HG03097 (cell line): ENCODE results near the gene TMEM120B.
A peak's percentile ranks its signal among the peaks of the same experiment; 100 is the strongest.

ENCODE experiments used
- ATAC-seq: cut with Tn5 transposase; IDR thresholded peaks from one replicate; pipeline ENCODE4 v1.9.1; 2021; ENCODE audit not compliant: unreplicated experiment, low FRiP score

The TMEM120B gene

GRCh38 chr12:121800694-121801594 is 88.4 kb downstream of the TMEM120B start:
- no peak for ATAC-seq

DNA sequence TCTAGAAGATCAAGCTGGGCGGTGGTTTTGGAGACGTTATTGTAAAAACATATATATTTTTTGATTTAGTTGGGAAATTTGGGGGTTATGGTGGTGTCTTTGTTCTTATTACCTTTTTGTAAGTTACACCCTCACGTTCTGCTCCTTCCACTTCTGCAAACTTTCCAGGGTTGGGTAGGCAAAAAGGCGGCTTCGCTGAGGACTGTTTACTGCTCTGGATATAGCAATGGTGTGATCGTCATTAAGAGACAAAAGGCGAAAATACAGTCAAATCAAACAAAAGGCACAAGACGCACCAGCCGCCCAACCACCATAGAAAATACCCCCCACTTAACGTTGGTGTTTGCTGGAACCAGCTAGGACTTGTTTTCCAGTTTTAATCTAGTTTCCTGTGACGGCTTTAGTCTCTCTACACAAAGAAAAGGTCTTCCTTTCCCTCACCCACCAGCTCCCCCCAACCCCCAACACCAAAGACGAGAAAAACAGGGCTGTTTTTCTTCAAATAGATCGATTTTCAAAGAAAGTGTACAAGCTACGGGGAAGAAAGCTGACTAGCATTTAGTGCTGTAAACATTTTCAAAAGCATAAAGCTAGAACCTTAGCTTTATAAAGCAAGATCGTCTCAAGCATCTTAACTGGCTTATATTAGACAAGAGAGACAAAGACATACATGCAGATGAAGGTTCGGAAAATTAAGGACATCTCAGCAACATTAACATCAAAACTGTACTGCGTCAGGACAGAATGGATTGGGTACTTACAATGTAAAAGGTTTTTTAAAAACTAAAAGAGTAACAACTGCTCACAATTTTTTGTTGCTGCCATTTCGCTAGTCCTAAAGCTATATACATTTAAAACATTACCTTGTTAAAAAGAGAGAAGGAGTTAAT is 89.3 kb downstream of the TMEM120B start:
- no peak for ATAC-seq

DNA sequence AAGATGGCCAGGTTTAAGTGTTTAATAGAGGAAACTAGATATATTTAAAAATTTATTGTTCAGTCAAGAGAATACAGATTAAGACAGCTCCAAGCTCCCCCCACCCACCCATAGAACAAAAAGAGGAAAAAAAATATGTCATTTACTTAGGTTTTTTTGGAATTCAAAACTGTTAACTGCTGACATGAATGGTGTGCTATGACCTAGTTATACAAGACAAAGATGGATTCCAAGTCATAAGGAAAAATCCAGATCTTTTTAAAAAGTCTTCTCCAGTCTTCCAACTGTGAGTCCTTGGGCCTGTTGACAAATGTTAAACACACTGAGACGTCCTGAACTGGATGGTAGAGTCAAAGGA is 89.9 kb downstream of the TMEM120B start:
- ATAC-seq: no peak

DNA sequence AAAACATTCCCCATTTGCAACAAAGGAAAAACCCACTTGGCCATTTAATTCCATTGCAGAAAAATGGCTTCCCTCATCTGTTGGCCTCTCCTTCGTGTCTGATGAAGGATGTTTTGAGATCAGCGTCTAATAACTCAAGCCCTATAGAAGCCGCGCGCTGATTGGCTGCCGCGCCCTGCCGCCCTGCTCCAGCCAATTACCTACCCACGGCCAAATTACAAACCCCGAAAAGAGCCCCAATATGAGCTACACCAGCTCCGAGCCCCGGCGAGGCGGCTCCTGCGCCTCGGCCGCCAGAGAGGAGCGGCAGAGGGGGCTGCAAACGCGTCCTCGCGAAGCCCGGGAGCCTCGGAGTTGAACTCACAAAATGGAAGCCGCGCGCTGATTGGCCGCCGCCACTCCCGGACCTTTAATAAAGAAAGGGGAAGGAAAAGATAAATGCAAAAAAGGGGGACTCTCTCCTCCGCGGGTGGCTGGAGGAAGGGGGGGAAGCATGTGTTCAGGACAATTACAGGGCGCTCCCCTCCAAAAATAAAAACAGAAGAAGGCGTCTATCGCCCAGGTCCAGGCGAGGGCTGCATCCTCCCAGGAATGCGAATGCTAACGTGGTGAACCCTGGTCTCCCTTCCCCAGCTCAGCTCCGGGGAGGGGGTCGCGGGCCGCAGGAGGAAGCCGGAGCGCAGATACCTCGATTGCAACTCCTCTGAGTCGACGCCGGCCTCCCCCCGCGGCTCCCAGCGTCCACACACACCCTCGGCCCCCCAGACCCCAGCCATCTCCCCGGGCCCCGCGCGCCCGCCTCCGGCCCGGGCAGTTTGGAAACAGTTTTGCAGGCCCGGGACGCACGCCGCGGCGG is 90.5 kb downstream of the TMEM120B start:
- peak; percentile 42 for ATAC-seq

DNA sequence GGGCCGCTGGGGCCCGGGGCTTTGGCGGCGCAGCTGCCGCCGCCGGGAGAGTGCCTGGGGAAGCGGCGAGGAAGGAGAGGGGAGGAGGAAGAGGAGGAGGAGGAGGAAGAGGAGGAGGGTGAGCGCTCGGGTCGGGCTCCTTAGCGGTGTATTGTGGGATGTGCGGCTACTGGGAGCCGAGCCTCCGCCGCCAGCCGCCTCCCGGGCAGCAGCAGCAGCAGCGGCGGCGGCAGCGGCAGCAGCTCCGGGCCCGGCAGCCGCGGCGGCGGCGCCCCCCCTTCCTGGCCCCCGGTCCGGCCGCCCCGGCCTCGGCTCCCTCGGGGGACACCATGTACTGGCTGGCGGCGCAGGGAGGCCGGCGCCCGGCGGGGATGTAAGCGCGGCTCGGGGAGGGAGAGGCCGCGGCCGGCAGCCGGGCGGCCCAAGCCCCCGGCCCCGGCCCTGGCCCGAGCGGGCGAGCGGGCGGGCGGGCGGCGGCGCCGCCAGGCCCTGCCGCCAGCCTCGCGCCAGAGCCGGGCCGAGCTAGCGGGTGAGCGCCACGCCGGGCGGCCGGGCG is 91.4 kb downstream of the TMEM120B start, which contains the start of gene SETD1B:
Gene SETD1B, plus strand, starts transcription at position 149 of the 556 bp plus-strand sequence. CDS start 729 bp downstream, outside the sequence.
- no peak for ATAC-seq

GRCh38 chr12:121804417-121805111 is 92.0 kb downstream of the TMEM120B start:
- ATAC-seq: no peak

DNA sequence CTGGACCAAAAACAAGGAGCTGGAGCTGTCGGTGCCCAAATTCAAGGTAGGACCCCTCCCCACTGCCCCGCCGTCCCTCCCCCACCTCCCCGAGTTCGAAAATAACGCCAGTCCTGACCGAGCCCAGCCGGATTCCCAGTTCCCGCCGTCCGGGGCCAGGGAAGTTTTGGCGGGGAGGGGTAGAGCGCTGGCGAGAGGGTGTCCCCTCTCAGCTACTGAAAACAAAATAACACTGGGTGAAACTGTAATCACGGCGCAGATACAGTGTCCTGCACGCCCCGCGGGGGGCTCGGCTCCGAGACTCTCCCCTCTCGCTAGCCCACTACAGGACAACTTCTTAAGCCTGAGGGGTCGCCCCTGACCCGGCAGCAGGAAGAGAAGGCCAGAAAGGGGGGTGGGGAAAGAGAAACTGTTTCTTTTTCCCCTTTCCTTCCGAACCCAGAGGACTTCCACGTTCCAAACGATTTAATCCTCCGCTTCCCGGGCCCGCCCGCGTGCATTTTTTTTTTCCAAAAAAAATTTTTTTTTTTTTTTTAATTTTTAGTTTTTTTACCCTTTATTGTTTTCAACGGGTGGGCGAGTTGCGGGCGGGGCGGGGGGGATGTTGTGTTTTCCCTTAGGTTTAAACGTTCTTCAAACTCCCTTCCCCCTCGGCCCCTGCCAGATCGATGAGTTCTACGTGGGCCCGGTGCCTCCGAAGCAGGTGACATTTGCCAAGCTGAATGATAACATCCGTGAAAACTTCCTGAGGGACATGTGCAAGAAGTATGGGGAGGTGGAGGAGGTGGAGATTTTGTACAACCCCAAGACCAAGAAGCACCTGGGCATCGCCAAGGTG is 92.8 kb downstream of the TMEM120B start:
- ATAC-seq: no peak

DNA sequence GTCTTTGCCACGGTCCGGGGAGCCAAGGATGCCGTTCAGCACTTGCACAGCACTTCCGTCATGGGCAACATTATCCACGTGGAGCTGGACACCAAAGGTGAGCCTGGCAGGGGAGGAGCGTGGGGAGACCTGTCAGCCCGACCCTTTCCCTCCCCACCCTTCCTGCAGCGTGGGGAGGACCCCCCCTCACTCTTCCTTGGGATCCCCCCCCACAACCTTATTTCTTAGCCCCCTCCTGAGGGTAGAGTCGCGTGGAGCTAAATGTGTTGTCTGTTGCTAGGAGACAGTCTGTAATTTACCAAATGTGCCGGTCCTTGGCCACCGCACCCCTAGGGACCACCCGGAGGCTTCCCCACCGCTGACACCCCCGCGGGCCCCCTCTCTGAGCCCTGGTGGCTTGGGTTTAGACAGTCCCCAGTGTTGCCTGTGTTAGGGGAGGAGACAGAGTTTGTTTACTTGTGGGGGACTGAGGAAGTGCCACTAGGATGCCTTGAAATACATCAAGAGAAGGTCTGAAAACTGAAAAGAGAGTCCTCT is 93.5 kb downstream of the TMEM120B start:
- ATAC-seq: no peak

GRCh38 chr12:121806546-121807423 is 94.2 kb downstream of the TMEM120B start:
- no peak for ATAC-seq

DNA sequence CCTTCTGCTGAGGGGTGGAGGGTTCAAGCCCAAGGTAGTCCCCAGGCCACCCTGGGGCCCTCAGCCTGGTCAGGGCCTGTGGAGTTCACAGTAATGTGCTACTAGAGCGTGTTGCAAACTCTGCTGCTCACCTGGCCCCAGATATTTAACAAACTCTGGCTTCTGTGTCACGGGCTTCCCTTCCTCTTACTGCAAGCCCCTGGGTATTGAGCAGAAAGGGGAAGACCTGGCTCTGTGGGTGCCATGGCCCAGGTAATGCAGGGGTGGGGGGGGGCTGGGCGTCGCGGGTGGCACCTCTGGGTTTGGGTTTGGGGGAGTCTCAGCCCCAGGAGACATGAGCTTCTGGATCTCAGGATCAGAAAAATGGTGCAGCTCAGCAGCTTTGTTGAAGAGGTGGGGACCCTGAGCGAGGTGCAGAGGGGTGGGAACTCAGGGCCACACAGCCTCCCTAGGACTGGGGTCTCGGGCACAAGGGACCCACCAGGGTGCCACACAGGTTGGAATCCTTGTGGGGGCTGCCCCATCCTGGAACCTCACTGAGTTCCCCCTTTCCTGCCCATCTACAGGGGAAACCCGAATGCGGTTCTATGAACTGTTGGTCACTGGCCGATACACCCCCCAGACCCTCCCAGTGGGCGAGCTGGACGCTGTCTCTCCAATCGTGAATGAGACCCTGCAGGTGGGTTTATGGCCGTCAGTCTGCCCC is 95.2 kb downstream of the TMEM120B start:
- no peak for ATAC-seq

DNA sequence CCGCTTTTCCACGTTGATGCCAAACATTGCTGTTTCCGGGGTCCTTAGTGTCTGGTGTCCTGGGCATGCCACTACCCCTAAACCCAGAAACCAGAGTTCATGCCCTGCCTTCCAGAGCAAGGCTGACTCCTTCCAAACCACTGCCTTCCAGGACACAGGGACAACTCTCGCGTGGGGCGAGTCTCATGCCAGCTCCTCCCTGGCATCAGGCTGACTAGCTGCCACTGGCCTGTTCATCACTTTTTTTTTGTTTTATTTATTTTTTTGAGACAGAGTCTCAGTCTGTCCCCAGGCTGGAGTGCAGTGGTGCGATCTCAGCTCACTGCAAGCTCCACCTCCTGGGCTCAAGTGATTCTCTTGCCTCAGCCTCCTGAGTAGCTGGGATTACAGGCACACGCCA is 96.1 kb downstream of the TMEM120B start:
- no peak for ATAC-seq

GRCh38 chr12:121809712-121810116 is 97.2 kb downstream of the TMEM120B start:
- no peak for ATAC-seq

- ATAC-seq: no peak
Observed at GRCh38 chr12:121810234-121810817, 97.8 kb downstream of the TMEM120B start.

DNA sequence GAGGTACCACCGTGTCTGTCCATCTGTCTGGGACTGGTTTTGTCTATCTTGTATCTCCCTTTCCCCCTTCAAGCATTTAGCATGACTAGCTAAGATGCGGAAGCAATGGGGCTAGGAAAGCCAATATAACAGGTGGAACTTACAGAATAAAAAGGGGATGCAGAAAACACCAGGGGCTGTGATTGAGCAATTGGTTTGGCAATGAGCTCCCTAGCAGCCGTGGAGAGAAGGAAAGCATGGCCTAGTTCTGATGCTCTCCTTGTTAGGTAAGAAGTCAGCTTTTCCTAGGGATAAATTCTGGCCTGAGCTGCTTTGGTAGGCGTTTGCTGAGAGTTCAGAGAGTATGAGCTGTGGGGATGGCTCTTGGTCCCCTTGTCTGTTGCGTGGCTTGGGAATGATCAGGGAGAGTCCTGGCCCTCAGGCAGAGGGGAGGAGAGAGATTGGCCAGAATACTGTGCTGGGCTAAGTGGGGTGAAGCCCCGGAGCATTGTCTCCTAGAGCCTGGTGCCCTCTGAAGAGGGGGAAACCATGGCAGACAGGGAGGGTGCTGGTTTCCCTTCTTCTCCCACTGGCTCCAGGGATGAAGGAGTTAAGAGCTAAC is 98.4 kb downstream of the TMEM120B start:
- ATAC-seq: no peak

DNA sequence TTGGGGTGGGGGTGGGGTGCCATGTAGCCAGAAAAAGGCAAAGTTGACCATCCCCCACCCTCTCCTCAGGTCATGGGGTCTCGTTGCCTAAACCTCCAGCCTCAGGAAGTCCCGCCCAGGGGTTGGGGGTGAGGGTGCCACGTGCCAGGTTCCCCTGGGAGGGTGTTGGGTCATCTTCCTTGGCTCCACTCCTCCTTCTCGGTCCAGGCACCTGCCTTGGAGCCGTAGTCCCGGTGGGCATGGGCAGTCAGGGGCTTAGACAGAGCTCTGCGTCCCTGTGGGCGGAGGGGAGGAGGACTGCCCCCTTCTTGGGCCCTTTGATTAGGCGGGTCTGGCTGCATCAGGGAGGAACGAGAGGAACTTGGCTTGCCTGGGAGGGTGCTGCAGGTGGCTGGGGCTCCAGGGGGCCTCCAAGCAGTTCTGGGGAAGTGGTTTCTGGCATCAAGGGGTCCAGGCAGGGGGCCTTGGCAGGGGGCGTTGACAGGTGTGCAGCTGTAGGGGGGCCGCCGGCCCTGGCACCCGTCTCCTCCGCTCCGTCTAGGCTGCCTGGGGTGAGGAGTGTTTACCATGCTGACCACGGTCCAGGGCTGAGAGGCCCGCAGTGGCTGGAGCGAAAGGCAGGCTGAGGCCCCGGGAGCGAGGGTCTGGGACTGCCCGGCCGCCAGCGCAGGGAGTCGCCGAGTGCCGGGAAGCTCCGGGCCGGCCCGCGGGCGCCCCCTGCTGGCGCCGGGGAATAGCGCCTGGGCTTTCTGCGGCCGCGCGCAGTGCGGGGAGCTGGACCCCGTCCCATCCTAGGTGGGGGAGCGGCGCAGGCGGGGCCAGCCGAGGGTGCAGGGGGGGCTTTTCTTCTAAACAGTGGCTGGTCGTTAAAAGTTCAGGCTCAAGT is 99.1 kb downstream of the TMEM120B start:
- peak; percentile 52 for ATAC-seq
